ENCODE data around the gene RSPH3. TPM values are rescaled to one million over a fixed set of nuclear protein-coding genes. Genes with fewer than 3 reads are reported as not detected.
"Not testable (repeated sequence)": the region's sequence is repeated elsewhere in the genome, so short reads cannot be mapped to it uniquely, and the experiment has no call there.

Gene RSPH3
- total RNA-seq, 1 donor from 2014 or later = 1.8 TPM

- intact Hi-C loops (cut with micrococcal nuclease) = no loop called here
Measured at GRCh38 chr6:159031846-159032245, 31.8 kb upstream of the RSPH3 start.

GRCh38 chr6:159030168-159030567 lies 30.2 kb upstream of the RSPH3 start:
- intact Hi-C loops (cut with micrococcal nuclease) = no loop called here

GRCh38 chr6:159025224-159025623 lies 25.2 kb upstream of the RSPH3 start:
- intact Hi-C loops (cut with micrococcal nuclease) = not testable (repeated sequence)

- intact Hi-C loops (cut with micrococcal nuclease) = no loop called here
Measured at GRCh38 chr6:159023893-159024292, 23.9 kb upstream of the RSPH3 start.

- intact Hi-C loops (cut with micrococcal nuclease) = no loop called here
Measured at GRCh38 chr6:159020011-159020410, 20.0 kb upstream of the RSPH3 start.

- intact Hi-C loops (cut with micrococcal nuclease) = loop anchor here (1.0 kb wide), 1 partner anchor 24 kb away; no protein-coding TSS in a partner anchor
Measured at GRCh38 chr6:159017757-159018559, 18.0 kb upstream of the RSPH3 start.

GRCh38 chr6:159014406-159014805 lies 14.4 kb upstream of the RSPH3 start:
- intact Hi-C loops (cut with micrococcal nuclease) = no loop called here

- intact Hi-C loops (cut with micrococcal nuclease) = no loop called here
Measured at GRCh38 chr6:159013229-159013628, 13.2 kb upstream of the RSPH3 start.

- intact Hi-C loops (cut with micrococcal nuclease) = no loop called here
Measured at GRCh38 chr6:159012201-159012600, 12.2 kb upstream of the RSPH3 start.

GRCh38 chr6:159010037-159010612 lies 10.1 kb upstream of the RSPH3 start:
- intact Hi-C loops (cut with micrococcal nuclease) = not testable (repeated sequence)

GRCh38 chr6:159008656-159009288 lies 8.8 kb upstream of the RSPH3 start:
- intact Hi-C loops (cut with micrococcal nuclease) = loop anchor here (1.0 to 5.0 kb wide), 7 partner anchors 8 to 144 kb away; partner anchors contain the start of gene RSPH3

GRCh38 chr6:159007510-159007909 lies 7.5 kb upstream of the RSPH3 start:
- intact Hi-C loops (cut with micrococcal nuclease) = loop anchor here (5.0 kb wide), 1 partner anchor 145 kb away; no protein-coding TSS in a partner anchor

GRCh38 chr6:159005436-159005835 lies 5.4 kb upstream of the RSPH3 start:
- intact Hi-C loops (cut with micrococcal nuclease) = loop anchor here (5.0 kb wide), 1 partner anchor 147 kb away; no protein-coding TSS in a partner anchor

GRCh38 chr6:159004592-159004991 lies 4.6 kb upstream of the RSPH3 start:
- intact Hi-C loops (cut with micrococcal nuclease) = no loop called here

GRCh38 chr6:159002432-159003155 lies 2.6 kb upstream of the RSPH3 start:
- intact Hi-C loops (cut with micrococcal nuclease) = no loop called here

- intact Hi-C loops (cut with micrococcal nuclease) = loop anchor here (1.0 to 5.0 kb wide), 7 partner anchors 43 to 792 kb away; partner anchors contain the start of genes DYNLT1 and WTAP
Measured at GRCh38 chr6:158999154-158999665, 792 bp downstream of the RSPH3 start.

GRCh38 chr6:158996856-158997255 lies 3.1 kb downstream of the RSPH3 start:
- intact Hi-C loops (cut with micrococcal nuclease) = loop anchor here (5.0 kb wide), 1 partner anchor 730 kb away; the partner anchor contains the start of gene WTAP

- intact Hi-C loops (cut with micrococcal nuclease) = no loop called here
Measured at GRCh38 chr6:158993639-158994038, 6.4 kb downstream of the RSPH3 start.

GRCh38 chr6:158991017-158991723 lies 8.8 kb downstream of the RSPH3 start:
- intact Hi-C loops (cut with micrococcal nuclease) = no loop called here

GRCh38 chr6:158989711-158990110 lies 10.3 kb downstream of the RSPH3 start:
- intact Hi-C loops (cut with micrococcal nuclease) = not testable (repeated sequence)

All from T-helper 1 cell treated with Interleukin-12 subunit alpha and Interleukin-12 subunit beta and Interleukin-4 antibody, amounts not matched to agents 30 ng/mL and 1 ng/mL, for 36 hours (primary cell).